ENCODE results near the gene RDX. TPM values are rescaled to one million over a fixed set of nuclear protein-coding genes. Genes with fewer than 3 reads are reported as not detected.

The RDX gene
- total RNA-seq, 1 experiment from 2014 or later = 77.4 TPM

- H3K9me3 Mint-ChIP-seq = no peaks in the 10 kb centered on the region
- CTCF ChIA-PET = no interaction called here
- peaks cover 9% of the 10 kb centered on the region for H3K27me3 Mint-ChIP-seq (ENCODE audit: low read depth)
- peak overlapping the region; percentile 64 for H3K27ac Mint-ChIP-seq
- peaks cover 40% of the 10 kb centered on the region for H3K4me1 Mint-ChIP-seq
- H3K4me3 Mint-ChIP-seq = peak overlapping the region; percentile 40
- H3K36me3 Mint-ChIP-seq = no peaks in the 10 kb centered on the region
- POLR2A ChIA-PET = no interaction called here
- ATAC-seq = peak; percentile 86
- TF ChIP-seq IRF2 (CRISPR knock-in tag; IDR thresholded peaks at IDR 0.05; ENCODE audit: borderline replicate concordance, low read depth) (no peak), CTCF (IDR thresholded peaks at IDR 0.05) (peak; percentile 66; the same call in 1 of the 2 replicates), TEAD1 (CRISPR knock-in tag; IDR thresholded peaks at IDR 0.05) (0 out of 2 replicates have a peak, but pooled peaks have one; percentile 20)
- peak; percentile 85 for DNase-seq (ENCODE audit: low spot score)
These were observed 122.4 kb downstream of the RDX start for GRCh38 chr11:110173811-110174644.

GRCh38 chr11:110172468-110173065 is 123.8 kb downstream of the RDX start:
- TF ChIP-seq SOX15 (CRISPR knock-in tag; IDR thresholded peaks at IDR 0.05) (no peak), EMX1 (CRISPR knock-in tag; IDR thresholded peaks at IDR 0.05) (no peak), ZNF121 (CRISPR knock-in tag; IDR thresholded peaks at IDR 0.05) (no peak), STAT6 (CRISPR knock-in tag; conservative IDR thresholded peaks at IDR 0.05; ENCODE audit: low read depth) (no peak), MLX (CRISPR knock-in tag; IDR thresholded peaks at IDR 0.05) (no peak)
- DNase-seq (ENCODE audit: low spot score) = no peak
- Mint-ChIP-seq H3K4me1 (peaks cover 37% of the 10 kb centered on the region), H3K36me3 (no peaks in the 10 kb centered on the region), H3K27me3 (ENCODE audit: low read depth) (peaks cover 2% of the 10 kb centered on the region), H3K9me3 (no peaks in the 10 kb centered on the region), H3K4me3 (no peak overlapping the region), H3K27ac (no peak overlapping the region)
- ChIA-PET CTCF (interaction anchor here (0.6 kb wide), 1 partner anchor 47 kb away, joined by 3 read pairs; no protein-coding TSS in a partner anchor), POLR2A (no interaction called here)
- ATAC-seq = no peak

- no peak for DNase-seq (ENCODE audit: low spot score)
- ATAC-seq = no peak
- Mint-ChIP-seq H3K4me1 (peaks cover 16% of the 10 kb centered on the region), H3K36me3 (peaks cover 5% of the 10 kb centered on the region; the same call in 1 of the 2 replicates), H3K9me3 (no peaks in the 10 kb centered on the region), H3K4me3 (no peak overlapping the region), H3K27ac (no peak overlapping the region), H3K27me3 (ENCODE audit: low read depth) (no peaks in the 10 kb centered on the region)
- ChIA-PET POLR2A (no interaction called here), CTCF (no interaction called here)
- no peak for TF ChIP-seq MYBL2 (CRISPR knock-in tag; IDR thresholded peaks at IDR 0.05)
- no peak for TF ChIP-seq TEAD4 (CRISPR knock-in tag; IDR thresholded peaks at IDR 0.05)
- TF ChIP-seq HMGXB4 (CRISPR knock-in tag; IDR thresholded peaks at IDR 0.05) = no peak
- no peak for TF ChIP-seq MAX (CRISPR knock-in tag; IDR thresholded peaks at IDR 0.05)
- no peak for TF ChIP-seq FOXJ3 (CRISPR knock-in tag; IDR thresholded peaks at IDR 0.05; ENCODE audit: borderline replicate concordance)
- no peak for TF ChIP-seq ZNF138 (CRISPR knock-in tag; conservative IDR thresholded peaks at IDR 0.05)
- no peak for TF ChIP-seq CREM (CRISPR knock-in tag; IDR thresholded peaks at IDR 0.05)
- no peak for TF ChIP-seq ZNF532 (CRISPR knock-in tag; IDR thresholded peaks at IDR 0.05; ENCODE audit: borderline replicate concordance)
- TF ChIP-seq NR2C2 (CRISPR knock-in tag; IDR thresholded peaks at IDR 0.05) = no peak
These were observed 126.7 kb downstream of the RDX start for GRCh38 chr11:110169738-110170137.
